ENCODE measurements around the gene CDH23.

DNA sequence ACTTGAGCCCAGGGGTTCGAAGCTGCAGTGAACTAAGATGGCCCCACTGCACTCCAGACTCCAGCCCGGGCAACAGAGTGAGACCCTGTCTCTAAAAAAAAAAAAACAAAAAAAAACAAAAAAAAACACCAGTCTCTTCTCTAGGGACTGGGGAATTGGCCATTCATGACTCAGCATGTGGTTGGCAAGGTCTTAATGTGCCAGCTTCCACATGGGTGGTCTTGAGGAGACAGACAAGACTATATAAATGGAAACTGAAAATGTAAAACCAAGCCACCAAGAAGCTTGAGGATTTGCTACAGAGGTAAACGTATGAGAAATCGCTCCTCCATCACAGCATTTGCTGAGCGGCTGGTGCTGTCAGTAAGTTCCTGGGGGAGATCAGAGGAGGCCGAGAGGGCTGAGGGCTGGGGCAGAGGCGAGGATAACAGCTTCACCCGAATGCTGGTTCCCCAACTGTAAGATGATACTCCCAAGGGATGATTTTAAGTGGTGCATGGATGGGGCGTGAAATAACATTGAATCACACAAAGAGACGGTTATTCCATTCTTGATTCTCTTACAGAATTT, 194.1 kb downstream of the CDH23 start:
- TF ChIP-seq, protein P1, sequence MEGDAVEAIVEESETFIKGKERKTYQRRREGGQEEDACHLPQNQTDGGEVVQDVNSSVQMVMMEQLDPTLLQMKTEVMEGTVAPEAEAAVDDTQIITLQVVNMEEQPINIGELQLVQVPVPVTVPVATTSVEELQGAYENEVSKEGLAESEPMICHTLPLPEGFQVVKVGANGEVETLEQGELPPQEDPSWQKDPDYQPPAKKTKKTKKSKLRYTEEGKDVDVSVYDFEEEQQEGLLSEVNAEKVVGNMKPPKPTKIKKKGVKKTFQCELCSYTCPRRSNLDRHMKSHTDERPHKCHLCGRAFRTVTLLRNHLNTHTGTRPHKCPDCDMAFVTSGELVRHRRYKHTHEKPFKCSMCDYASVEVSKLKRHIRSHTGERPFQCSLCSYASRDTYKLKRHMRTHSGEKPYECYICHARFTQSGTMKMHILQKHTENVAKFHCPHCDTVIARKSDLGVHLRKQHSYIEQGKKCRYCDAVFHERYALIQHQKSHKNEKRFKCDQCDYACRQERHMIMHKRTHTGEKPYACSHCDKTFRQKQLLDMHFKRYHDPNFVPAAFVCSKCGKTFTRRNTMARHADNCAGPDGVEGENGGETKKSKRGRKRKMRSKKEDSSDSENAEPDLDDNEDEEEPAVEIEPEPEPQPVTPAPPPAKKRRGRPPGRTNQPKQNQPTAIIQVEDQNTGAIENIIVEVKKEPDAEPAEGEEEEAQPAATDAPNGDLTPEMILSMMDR (IDR thresholded peaks at IDR 0.05; ENCODE audit: low read length) = no peak
- TF ChIP-seq EZH2 (optimal IDR thresholded peaks at IDR 0.05; ENCODE audit: low read depth, low read length) (no peak), EZH2phosphoT487 (IDR thresholded peaks at IDR 0.05; ENCODE audit: low read length) (no peak)

All from MM.1S (cell line).